Lower leg skin (tissue), 3 donors: ENCODE data around the gene ST3GAL6.

Experiments
- CTCF ChIP-seq, 3 donors: fragments of 450-650 bp; IDR thresholded peaks; one replicate each; pipeline ENCODE4 v1.5.1; 2016; ENCODE audit warnings: antibody characterized with exemption in 3 of 3, mild to moderate bottlenecking in 3 of 3, moderate library complexity in 2 of 3
- POLR2A ChIP-seq, 2 donors: fragments of 450-650 bp; IDR thresholded peaks; one replicate each; pipeline ENCODE4 v1.6.1; 2016 to 2017; ENCODE audit warnings: antibody characterized with exemption in 2 of 2, mild to moderate bottlenecking in 1 of 2, moderate library complexity in 1 of 2

- no peak for TF ChIP-seq CTCF (IDR thresholded peaks at IDR 0.05)
- TF ChIP-seq POLR2A (IDR thresholded peaks at IDR 0.05): no peak
These were observed 17.2 kb downstream of the ST3GAL6 start for GRCh38 chr3:98780343-98780742.
